Mesendoderm (in vitro differentiated cells): ENCODE measurements around the gene PPARA.
"Not testable (repeated sequence)": the region's sequence is repeated elsewhere in the genome, so short reads cannot be mapped to it uniquely, and the experiment has no call there.

Experiments
- DNase-seq: peaks from one replicate; pipeline ENCODE4 v3.0.0; 2013
- H2AK5ac ChIP-seq: 2 replicates; pipeline ENCODE4 v1.6.1; 2013; ENCODE audit warnings: low read length, inconsistent platforms
- H2BK120ac ChIP-seq: 2 replicates; pipeline ENCODE4 v1.6.1; 2013; ENCODE audit warnings: low read depth, mild to moderate bottlenecking, low read length, moderate library complexity, mixed read lengths
- H2BK15ac ChIP-seq: replicated peaks from 2 replicates; pipeline ENCODE4 v1.6.1; 2013; ENCODE audit warnings: low read depth, mild to moderate bottlenecking, moderate library complexity
- H2BK5ac ChIP-seq: 2 replicates; pipeline ENCODE4 v1.6.1; 2013; ENCODE audit warnings: low read length, inconsistent platforms
- H3K18ac ChIP-seq: 2 replicates; pipeline ENCODE4 v1.6.1; 2013; ENCODE audit warnings: mild to moderate bottlenecking, low read length, mixed read lengths
- H3K23ac ChIP-seq: one replicate; pipeline ENCODE4 v1.6.1; 2013; ENCODE audit warnings: low read length
- H3K27ac ChIP-seq: 2 replicates; pipeline ENCODE4 v1.5.1; 2013; ENCODE audit warnings: low read depth, mild to moderate bottlenecking, inconsistent platforms, low read length, moderate library complexity
- H3K27me3 ChIP-seq: 2 replicates; pipeline ENCODE4 v1.6.1; 2013; ENCODE audit warnings: low read length, control low read depth, mild to moderate bottlenecking, inconsistent platforms; ENCODE audit not compliant: insufficient read depth, poor library complexity
- H3K36me3 ChIP-seq: 2 replicates; pipeline ENCODE4 v1.6.1; 2013; ENCODE audit warnings: low read length, inconsistent platforms; ENCODE audit not compliant: control insufficient read depth, insufficient read depth
- H3K4ac ChIP-seq: one replicate; pipeline ENCODE4 v1.6.1; 2013; ENCODE audit warnings: low read depth, mild to moderate bottlenecking, low read length, moderate library complexity
- H3K4me1 ChIP-seq: 2 replicates; pipeline ENCODE4 v1.6.1; 2013; ENCODE audit warnings: low read depth, low read length, inconsistent platforms; ENCODE audit not compliant: control insufficient read depth
- H3K4me2 ChIP-seq: 2 replicates; pipeline ENCODE4 v1.6.1; 2013; ENCODE audit warnings: low read length
- H3K4me3 ChIP-seq: 2 replicates; pipeline ENCODE4 v1.5.1; 2013; ENCODE audit warnings: mild to moderate bottlenecking, low read length
- H3K56ac ChIP-seq: one replicate; pipeline ENCODE4 v1.6.1; 2013; ENCODE audit warnings: low read length
- H3K79me1 ChIP-seq: 2 replicates; pipeline ENCODE4 v1.6.1; 2013; ENCODE audit warnings: low read length, inconsistent platforms
- H3K79me2 ChIP-seq: 2 replicates; pipeline ENCODE4 v1.6.1; 2013; ENCODE audit warnings: mild to moderate bottlenecking, low read length; ENCODE audit not compliant: control insufficient read depth, insufficient read depth
- H3K9ac ChIP-seq: 2 replicates; pipeline ENCODE4 v1.6.1; 2013; ENCODE audit warnings: low read length, inconsistent platforms
- H4K5ac ChIP-seq: one replicate; pipeline ENCODE4 v1.6.1; 2013; ENCODE audit warnings: low read length
- H4K8ac ChIP-seq: one replicate; pipeline ENCODE4 v1.6.1; 2013; ENCODE audit warnings: low read depth, mild to moderate bottlenecking, control low read depth, low read length, moderate library complexity
- WGBS: extraction: QIAGEN DNeasy Blood & Tissue Kit; methylation state at CpG from one replicate; pipeline ENCODE4 v1.1.7; 2013; ENCODE audit warnings: low lambda C conversion rate, missing lambda C conversion rate; ENCODE audit not compliant: insufficient coverage; ENCODE audit errors: extremely low coverage; 5-methylcytosine and 5-hydroxymethylcytosine counted together

The PPARA gene

GRCh38 chr22:46137218-46137766 is 13.0 kb upstream of the PPARA start:
- H3K56ac ChIP-seq, result no peak overlapping the region
- H2BK5ac ChIP-seq, result no peak overlapping the region
- no peaks in the 10 kb centered on the region for H3K36me3 ChIP-seq
- H3K4me3 ChIP-seq, result no peak overlapping the region
- no peak overlapping the region for H3K18ac ChIP-seq
- no peak overlapping the region for H3K9ac ChIP-seq
- no peak for DNase-seq
- no peak overlapping the region for H2BK120ac ChIP-seq
- no peaks in the 10 kb centered on the region for H3K4me1 ChIP-seq
- no peak overlapping the region for H4K5ac ChIP-seq
- no peak overlapping the region for H4K8ac ChIP-seq
- H3K4ac ChIP-seq, result no peak overlapping the region
- no peak overlapping the region for H2BK15ac ChIP-seq
- no peak overlapping the region for H3K27ac ChIP-seq
- no peaks in the 10 kb centered on the region for H3K79me1 ChIP-seq
- no peaks in the 10 kb centered on the region for H3K79me2 ChIP-seq
- H2AK5ac ChIP-seq, result no peak overlapping the region
- WGBS, result no CpG with 5 or more reads among the region's 14 CpGs
- no peak overlapping the region for H3K23ac ChIP-seq
- H3K4me2 ChIP-seq, result no peak overlapping the region
- H3K27me3 ChIP-seq, result no peaks in the 10 kb centered on the region

- Histone ChIP-seq H2BK15ac (no peak overlapping the region), H3K27ac (no peak overlapping the region), H2AK5ac (no peak overlapping the region), H2BK120ac (no peak overlapping the region), H3K4me1 (no peaks in the 10 kb centered on the region), H4K8ac (no peak overlapping the region), H3K56ac (peak overlapping the region; percentile 25), H4K5ac (no peak overlapping the region), H3K36me3 (no peaks in the 10 kb centered on the region), H3K79me1 (no peaks in the 10 kb centered on the region), H3K23ac (no peak overlapping the region), H3K27me3 (no peaks in the 10 kb centered on the region), H3K18ac (no peak overlapping the region), H3K79me2 (no peaks in the 10 kb centered on the region), H3K4me3 (no peak overlapping the region), H2BK5ac (no peak overlapping the region), H3K4ac (no peak overlapping the region), H3K4me2 (no peak overlapping the region), H3K9ac (no peak overlapping the region)
- WGBS, result no CpG with 5 or more reads among the region's 14 CpGs
- no peak for DNase-seq
Observed at GRCh38 chr22:46138058-46138797, 12.1 kb upstream of the PPARA start.

GRCh38 chr22:46139417-46139816 is 10.9 kb upstream of the PPARA start:
- not testable (repeated sequence) for DNase-seq, H4K8ac ChIP-seq, H2AK5ac ChIP-seq, H3K56ac ChIP-seq, H3K79me2 ChIP-seq, H3K23ac ChIP-seq, H2BK15ac ChIP-seq, H3K4ac ChIP-seq, H3K9ac ChIP-seq, H2BK5ac ChIP-seq, H3K18ac ChIP-seq, H2BK120ac ChIP-seq, H3K4me3 ChIP-seq, H4K5ac ChIP-seq, H3K36me3 ChIP-seq, H3K27me3 ChIP-seq, H3K79me1 ChIP-seq, H3K4me2 ChIP-seq, H3K27ac ChIP-seq, H3K4me1 ChIP-seq
- WGBS, result no CpG with 5 or more reads among the region's 9 CpGs

GRCh38 chr22:46139895-46140350 is 10.4 kb upstream of the PPARA start:
- Histone ChIP-seq H3K4me1 (no peaks in the 10 kb centered on the region), H3K79me1 (no peaks in the 10 kb centered on the region), H2BK15ac (no peak overlapping the region), H3K4me2 (no peak overlapping the region), H3K36me3 (no peaks in the 10 kb centered on the region), H4K5ac (no peak overlapping the region), H2AK5ac (no peak overlapping the region), H2BK5ac (no peak overlapping the region), H3K4ac (no peak overlapping the region), H3K18ac (no peak overlapping the region), H2BK120ac (no peak overlapping the region), H3K4me3 (no peak overlapping the region), H3K56ac (no peak overlapping the region), H3K79me2 (no peaks in the 10 kb centered on the region), H3K23ac (no peak overlapping the region), H3K27me3 (no peaks in the 10 kb centered on the region), H3K27ac (no peak overlapping the region), H4K8ac (no peak overlapping the region), H3K9ac (no peak overlapping the region)
- WGBS, result no CpG with 5 or more reads among the region's 17 CpGs
- DNase-seq, result no peak

- H4K8ac ChIP-seq, result no peak overlapping the region
- DNase-seq, result no peak
- no peak overlapping the region for H3K27ac ChIP-seq
- no peaks in the 10 kb centered on the region for H3K27me3 ChIP-seq
- H3K18ac ChIP-seq, result no peak overlapping the region
- no peak overlapping the region for H3K4me2 ChIP-seq
- H3K79me1 ChIP-seq, result no peaks in the 10 kb centered on the region
- no peak overlapping the region for H3K9ac ChIP-seq
- no peak overlapping the region for H2BK120ac ChIP-seq
- no peak overlapping the region for H3K4ac ChIP-seq
- no peak overlapping the region for H2AK5ac ChIP-seq
- H3K23ac ChIP-seq, result no peak overlapping the region
- H2BK15ac ChIP-seq, result no peak overlapping the region
- no peak overlapping the region for H3K4me3 ChIP-seq
- no peaks in the 10 kb centered on the region for H3K79me2 ChIP-seq
- no peak overlapping the region for H4K5ac ChIP-seq
- no peak overlapping the region for H2BK5ac ChIP-seq
- H3K56ac ChIP-seq, result no peak overlapping the region
- no CpG with 5 or more reads among the region's 16 CpGs for WGBS
- H3K4me1 ChIP-seq, result no peaks in the 10 kb centered on the region
- no peaks in the 10 kb centered on the region for H3K36me3 ChIP-seq
Observed at GRCh38 chr22:46140989-46141928, 9.1 kb upstream of the PPARA start.
